ENCODE data around the gene CHI3L1. TPM values are rescaled to one million over a fixed set of nuclear protein-coding genes. Genes with fewer than 3 reads are reported as not detected.

Gene CHI3L1
- total RNA-seq, 1 experiment from 2014 or later: not detected

DNA sequence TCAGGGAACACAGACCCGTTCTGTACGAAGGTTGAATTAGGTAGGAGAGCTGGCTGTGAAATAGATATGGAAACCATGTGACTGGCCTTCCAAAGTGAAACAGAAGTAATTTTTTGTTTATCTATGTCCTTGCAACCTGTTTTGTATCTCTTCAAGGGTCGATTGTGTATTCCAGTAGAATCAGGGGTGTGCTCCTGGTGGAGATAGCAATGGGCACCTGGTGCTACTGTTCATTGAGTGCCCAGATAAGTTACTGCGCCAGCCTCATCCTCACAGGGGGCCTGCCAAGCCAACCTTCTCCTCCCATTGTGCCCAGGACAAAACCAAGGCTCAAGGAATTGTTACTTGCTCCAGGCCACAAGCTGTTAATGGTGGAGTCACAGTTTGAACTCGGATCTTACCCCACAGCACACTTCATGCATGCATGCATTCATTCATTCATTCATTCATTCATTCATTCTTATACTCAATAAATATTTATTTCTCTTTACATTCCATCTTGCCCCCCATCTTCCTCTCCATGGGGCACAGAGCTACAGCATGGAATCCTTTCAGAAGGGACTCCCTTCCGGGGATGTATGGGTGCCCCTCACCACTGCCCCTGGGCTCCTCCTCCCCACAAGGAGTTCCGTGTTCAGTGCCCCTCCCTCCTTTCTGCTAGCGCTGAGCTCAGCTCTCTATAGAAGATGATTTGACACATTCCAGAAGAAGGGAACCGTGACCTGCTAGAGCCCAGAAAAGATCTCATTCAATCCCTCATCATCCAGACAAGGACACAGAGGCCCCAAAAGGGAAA, 34.9 kb downstream of the CHI3L1 start:
- no peak overlapping the region for H3K27ac ChIP-seq (ENCODE audit: insufficient read length, low read depth, low read length)

More for the DNA sequence above, 34.9 kb downstream of the CHI3L1 start:
- H3T11ph ChIP-seq (ENCODE audit: low read length): no peak overlapping the region
- no peaks in the 10 kb centered on the region for H3K36me3 Mint-ChIP-seq (ENCODE audit: insufficient read depth in 1 of 3, low read depth in 3 of 3)
- H3K27ac Mint-ChIP-seq: peak overlapping the region in 2 of 3 experiments; percentile 47 to 83; a peak in 4 of 7 replicates
- peaks cover 78 to 95% of the 10 kb centered on the region in 2 experiments for H3K4me1 Mint-ChIP-seq
- H4K5ac ChIP-seq (ENCODE audit: insufficient read length, low read depth, low read length): no peak overlapping the region
- no peak overlapping the region for H2BK20ac ChIP-seq (ENCODE audit: low read depth, low read length, poor library complexity, severe bottlenecking)
- H2AFZ ChIP-seq (ENCODE audit: low read length): no peak overlapping the region
- H2BK15ac ChIP-seq (ENCODE audit: low read depth, low read length): no peak overlapping the region
- H3K4ac ChIP-seq (ENCODE audit: low read depth, low read length): no peak overlapping the region
- TF ChIP-seq, protein P1, sequence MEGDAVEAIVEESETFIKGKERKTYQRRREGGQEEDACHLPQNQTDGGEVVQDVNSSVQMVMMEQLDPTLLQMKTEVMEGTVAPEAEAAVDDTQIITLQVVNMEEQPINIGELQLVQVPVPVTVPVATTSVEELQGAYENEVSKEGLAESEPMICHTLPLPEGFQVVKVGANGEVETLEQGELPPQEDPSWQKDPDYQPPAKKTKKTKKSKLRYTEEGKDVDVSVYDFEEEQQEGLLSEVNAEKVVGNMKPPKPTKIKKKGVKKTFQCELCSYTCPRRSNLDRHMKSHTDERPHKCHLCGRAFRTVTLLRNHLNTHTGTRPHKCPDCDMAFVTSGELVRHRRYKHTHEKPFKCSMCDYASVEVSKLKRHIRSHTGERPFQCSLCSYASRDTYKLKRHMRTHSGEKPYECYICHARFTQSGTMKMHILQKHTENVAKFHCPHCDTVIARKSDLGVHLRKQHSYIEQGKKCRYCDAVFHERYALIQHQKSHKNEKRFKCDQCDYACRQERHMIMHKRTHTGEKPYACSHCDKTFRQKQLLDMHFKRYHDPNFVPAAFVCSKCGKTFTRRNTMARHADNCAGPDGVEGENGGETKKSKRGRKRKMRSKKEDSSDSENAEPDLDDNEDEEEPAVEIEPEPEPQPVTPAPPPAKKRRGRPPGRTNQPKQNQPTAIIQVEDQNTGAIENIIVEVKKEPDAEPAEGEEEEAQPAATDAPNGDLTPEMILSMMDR (conservative IDR thresholded peaks at IDR 0.05): no peak
- peaks cover 22% of the 10 kb centered on the region for H3K4me1 ChIP-seq (ENCODE audit: insufficient read depth, low read length)
- no peak overlapping the region for H3K4me3 Mint-ChIP-seq
- H3K9ac ChIP-seq (ENCODE audit: extremely low read depth, insufficient read length, low read length): no peak overlapping the region
- H2BK12ac ChIP-seq (ENCODE audit: insufficient read length, low read depth, low read length): no peak overlapping the region
- no peaks in the 10 kb centered on the region; the same call in none of the 2 replicates for H3K27me3 Mint-ChIP-seq (ENCODE audit: low read depth)
- H3K23me2 ChIP-seq (ENCODE audit: insufficient read length, low read depth, low read length, poor library complexity, severe bottlenecking): no peaks in the 10 kb centered on the region
- no peaks in the 10 kb centered on the region for H3K9me3 ChIP-seq (ENCODE audit: control insufficient read depth, low read depth, low read length)
- H3K23ac ChIP-seq (ENCODE audit: insufficient read length, low read depth, low read length): no peak overlapping the region
- H2BK5ac ChIP-seq (ENCODE audit: insufficient read length, low read length): no peak overlapping the region
- no peaks in the 10 kb centered on the region for H4K20me1 ChIP-seq (ENCODE audit: control insufficient read depth, insufficient read depth, insufficient read length)
- no peaks in the 10 kb centered on the region for H3K79me2 ChIP-seq (ENCODE audit: insufficient read depth, low read length)
- no peak overlapping the region for H3K18ac ChIP-seq (ENCODE audit: insufficient read length, low read depth, low read length)
- H4K91ac ChIP-seq (ENCODE audit: insufficient read length, low read depth, low read length): no peak overlapping the region
- no peak for DNase-seq
- H4K8ac ChIP-seq (replicated peaks; ENCODE audit: insufficient read length, low read depth, low read length): no peak overlapping the region
- no peaks in the 10 kb centered on the region; a peak in 1 of 5 replicates for H3K9me3 Mint-ChIP-seq
- no peak overlapping the region for H3K56ac ChIP-seq (ENCODE audit: insufficient read length, low read depth, low read length)
- no peak overlapping the region for H2AK5ac ChIP-seq (ENCODE audit: insufficient read length, low read length)
- no peaks in the 10 kb centered on the region for H3K27me3 ChIP-seq (ENCODE audit: insufficient read depth, low read length)
- H2BK120ac ChIP-seq (ENCODE audit: low read depth, low read length, poor library complexity, severe bottlenecking): no peak overlapping the region
- no peak overlapping the region for H3K4me2 ChIP-seq (ENCODE audit: insufficient read depth, insufficient read length, low read length)
- WGBS (ENCODE audit: extremely low coverage, insufficient read length, low lambda C conversion rate): no CpG with 5 or more reads among the region's 9 CpGs
- no peak overlapping the region for H3K14ac ChIP-seq (ENCODE audit: insufficient read depth, low read length)
- no peaks in the 10 kb centered on the region for H3K79me1 ChIP-seq (ENCODE audit: insufficient read depth, low read depth, low read length, poor library complexity, severe bottlenecking)
